HG03457 (cell line): ENCODE measurements around the gene LRRC8B.
"Not testable (repeated sequence)": the region's sequence is repeated elsewhere in the genome, so short reads cannot be mapped to it uniquely, and the experiment has no call there.

Source experiments
- ATAC-seq: cut with Tn5 transposase; IDR thresholded peaks from one replicate; pipeline ENCODE4 v1.9.1; 2021; ENCODE audit warnings: moderate number of reproducible peaks; ENCODE audit not compliant: unreplicated experiment

LRRC8B gene

DNA sequence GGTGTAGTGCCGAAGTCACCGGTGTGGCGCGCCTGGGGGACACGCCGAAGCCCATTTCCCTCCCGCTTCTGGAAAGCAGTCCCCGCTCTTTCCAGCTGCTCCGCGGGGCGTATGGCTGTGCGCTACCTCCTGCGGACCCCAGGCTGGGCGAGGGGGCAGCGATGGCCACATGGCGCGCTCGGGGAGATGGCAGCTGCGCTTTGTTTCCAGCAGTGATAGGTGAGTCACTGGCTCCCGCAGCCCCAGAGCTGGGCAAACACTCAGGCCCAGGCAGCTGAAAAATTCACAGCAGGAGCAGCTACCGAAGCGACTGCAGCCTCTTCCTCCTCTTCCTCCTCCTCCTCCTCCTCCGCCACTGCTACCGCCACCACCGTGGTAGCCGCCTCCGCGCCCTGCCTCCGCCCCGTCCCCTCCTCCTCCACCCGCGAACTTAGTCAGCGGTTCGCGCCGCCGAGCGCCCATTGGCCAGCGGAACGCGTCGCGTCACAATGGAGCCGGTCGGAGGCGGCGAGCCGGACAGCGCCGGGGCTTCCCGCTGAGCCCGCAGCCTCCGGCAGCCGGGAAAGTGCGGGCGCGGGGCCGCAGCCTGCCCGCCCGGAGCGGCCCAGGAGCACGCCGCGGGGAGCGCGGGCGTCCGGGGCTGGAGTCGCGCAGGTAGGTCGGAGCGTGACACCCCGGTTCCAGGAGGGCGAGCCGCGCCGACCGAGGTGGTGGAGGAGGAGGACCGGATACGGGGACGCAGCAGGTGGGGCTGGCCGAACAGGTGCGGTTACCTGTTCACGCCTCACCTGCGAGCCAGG, at the start of gene LRRC8B:
Gene LRRC8B (plus strand): TSS at position 461 of the 800 bp plus-strand sequence. CDS start 57,822 bp downstream, outside the sequence.
- ATAC-seq: peak; percentile 91

DNA sequence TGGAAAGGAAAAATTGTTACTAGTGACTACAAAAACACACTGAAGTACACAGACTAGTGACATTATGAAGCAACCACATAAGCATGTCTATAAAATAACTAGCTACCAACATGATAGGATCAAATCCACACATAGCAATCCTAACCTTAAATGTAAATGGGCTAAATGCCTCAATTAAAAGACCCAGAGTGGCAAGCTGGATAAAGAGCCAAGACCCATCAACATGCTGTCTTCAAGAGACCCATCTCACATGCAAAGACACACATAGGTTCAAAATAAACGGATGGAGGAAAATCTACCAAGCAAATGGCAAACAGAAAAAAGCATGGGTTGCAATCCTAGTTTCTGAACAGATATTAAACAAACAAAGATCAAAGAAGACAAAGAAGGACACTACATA, 49.4 kb upstream of the LRRC8B start:
- no peak for ATAC-seq

DNA sequence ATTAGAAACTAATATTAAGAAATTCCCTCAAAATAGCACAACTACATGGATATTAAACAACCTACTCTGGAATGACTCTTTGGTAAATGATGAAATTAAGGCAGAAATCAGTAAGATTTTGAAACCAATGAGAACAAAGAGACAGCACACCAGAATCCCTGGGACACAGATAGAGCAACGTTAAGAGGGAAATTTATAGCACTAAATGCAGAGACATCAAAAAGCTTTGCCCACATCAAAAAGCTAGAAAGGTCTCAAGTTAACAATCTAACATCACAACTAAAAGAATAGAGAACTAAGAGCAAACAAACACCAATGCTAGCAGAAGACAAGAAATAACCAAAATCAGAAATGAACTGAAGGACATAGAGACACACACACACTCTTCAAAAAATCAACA, 48.6 kb upstream of the LRRC8B start:
- ATAC-seq: no peak

DNA sequence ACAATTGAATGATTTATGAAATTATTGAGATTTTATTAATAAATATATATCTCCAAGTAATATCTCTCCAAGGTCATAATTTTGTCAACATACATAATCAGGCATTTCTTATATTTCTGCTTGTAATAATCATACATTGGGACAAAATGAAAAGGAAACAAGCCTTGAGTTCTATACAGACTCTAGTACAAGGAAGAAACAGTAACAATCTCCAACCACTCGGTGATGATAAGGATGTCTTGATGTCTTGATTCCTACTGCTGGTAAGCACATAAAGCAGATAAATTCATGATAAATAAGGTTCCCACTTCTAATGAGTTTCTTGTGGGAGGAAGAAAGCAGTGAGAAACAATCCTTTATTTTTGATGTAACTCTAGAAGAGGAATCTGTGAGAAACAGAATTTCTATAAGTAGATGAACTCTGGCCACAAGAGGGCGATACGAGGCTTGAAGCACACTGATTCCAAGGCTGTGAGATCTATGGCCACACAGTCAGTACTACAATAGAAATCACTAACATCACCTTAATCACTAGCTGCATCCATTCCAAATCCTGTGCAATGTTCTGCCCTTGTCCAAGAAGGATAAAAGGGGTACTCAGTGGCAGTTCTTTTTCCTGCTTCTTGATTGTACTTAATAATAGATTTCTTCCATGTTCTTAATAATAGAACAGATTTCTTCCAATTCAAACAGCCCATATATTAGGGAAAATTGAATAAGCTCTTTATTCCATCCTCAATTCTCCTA, 41.4 kb upstream of the LRRC8B start:
- ATAC-seq: no peak

DNA sequence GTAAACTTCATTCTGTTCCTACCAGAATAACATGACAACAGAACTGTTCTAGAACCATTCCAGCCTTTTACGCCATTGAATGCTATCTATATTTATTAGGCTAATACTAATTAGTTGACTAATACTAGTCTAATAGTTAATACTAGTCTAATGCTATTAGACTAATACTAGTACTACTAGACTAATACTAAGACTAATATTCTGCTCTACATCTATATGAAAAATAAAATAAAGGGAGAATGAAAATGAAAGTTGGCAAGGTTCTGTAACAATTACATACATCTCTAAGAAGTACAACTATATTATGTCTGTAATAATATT, 40.9 kb upstream of the LRRC8B start:
- no peak for ATAC-seq

DNA sequence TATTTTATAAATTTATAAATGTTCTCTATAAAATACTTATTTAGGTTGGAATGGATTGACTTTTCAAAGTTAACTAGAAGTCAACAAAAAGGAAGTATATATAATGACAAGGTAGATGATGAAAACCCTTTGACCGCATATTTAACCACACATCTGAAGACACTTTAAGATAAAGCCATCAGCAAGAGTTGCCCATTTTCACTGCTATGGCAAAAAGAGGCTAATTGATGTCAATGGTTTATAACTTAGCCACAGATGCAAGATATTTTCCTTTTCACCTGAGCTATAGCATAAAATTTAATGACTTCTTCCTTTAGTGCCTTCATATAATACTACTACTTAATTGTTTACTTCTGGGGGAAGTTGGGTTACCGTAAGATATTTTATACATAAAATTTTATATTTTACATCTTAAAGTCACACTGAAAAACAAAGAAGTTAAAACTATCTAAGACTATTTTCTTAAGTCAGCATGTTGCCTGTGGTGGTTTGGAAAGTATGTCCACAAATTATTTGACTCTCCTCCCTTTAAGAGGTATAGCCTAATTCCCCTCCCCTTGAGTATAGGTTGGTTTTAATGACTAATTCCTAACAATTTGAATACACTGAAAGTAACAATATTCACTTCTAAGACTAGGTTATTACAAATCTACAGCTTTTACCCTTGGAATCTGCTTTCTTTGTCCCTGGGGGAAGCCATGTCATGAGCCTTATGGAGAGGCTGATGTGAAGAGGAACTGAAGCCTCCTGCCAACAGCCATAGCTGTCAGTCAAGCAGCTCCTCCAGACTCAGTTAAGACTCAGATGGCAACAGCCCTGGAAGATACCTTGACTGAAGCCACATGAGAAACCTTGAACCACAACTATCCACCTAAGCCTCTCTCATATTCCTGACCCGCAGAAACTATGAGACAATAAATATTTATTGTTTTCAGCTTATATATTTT, 40.3 kb upstream of the LRRC8B start:
- no peak for ATAC-seq

DNA sequence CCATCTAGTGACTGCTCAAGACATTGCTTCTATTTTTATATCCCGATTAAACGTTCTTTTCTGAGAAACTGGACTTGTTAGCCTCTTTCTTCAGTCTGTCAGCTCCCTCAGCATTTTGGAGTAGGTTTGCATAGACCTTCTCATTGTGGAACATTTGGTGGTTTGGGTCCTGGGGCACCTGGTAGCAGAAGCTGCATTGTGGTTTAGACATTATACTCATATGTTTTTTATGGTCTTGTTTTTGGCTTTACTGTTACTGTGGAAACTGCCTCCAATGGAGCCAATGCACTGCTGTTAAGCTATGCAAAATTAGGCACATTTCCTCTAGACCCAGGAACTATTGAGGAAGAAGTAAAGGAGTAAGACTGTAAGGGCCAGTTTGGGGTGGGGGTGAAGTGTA, 36.7 kb upstream of the LRRC8B start:
- ATAC-seq: no peak

DNA sequence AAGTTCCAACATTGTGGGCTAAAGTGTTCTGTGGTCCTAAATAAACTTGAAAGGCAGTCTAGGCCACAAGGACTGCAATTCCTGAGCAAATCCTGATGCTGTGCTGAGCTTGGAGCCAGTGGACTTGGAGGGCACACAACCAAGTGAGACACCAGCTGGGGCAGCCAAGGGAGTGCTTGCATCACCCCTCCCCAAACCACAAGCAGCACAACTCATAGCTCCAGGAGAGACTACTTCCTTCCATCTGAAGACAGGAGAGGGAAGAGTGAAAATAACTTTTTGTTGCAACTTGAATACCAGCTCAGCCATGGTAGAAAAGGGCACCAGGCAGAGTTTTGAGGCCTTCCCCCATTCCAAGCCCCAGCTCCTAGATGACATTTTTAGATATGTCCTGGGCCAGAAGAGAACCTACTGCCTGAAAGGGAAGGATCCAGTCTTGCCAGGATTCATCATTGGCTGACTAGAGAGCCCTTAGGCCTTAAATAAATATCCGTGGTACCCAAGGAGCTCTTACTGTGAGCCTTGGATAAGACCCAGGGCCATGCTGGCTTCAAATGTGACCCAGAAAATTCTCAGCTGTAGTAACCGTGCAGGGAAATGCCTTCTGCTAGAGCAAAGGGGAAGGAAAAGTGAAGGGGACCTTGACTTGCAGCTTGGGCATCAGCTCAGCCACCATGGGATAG, 35.4 kb upstream of the LRRC8B start:
- ATAC-seq: no peak

DNA sequence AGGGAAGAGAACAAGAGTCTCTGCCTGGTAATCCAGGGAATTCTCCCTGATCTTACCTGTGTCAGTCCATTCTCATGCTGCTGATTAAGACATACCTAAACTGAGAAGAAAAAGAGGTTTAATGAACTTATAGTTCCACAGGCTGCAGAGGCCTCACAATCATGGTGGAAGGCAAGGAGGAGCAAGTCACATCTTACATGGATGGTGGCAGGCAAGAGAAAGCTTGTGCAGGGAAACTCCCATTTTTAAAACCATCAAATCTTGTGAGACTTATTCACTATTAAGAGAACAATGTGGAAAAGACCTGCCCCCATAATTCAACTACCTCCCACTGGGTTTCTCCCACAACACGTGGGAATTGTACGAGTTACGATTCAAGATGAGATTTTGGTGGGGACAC, 34.2 kb upstream of the LRRC8B start:
- no peak for ATAC-seq

DNA sequence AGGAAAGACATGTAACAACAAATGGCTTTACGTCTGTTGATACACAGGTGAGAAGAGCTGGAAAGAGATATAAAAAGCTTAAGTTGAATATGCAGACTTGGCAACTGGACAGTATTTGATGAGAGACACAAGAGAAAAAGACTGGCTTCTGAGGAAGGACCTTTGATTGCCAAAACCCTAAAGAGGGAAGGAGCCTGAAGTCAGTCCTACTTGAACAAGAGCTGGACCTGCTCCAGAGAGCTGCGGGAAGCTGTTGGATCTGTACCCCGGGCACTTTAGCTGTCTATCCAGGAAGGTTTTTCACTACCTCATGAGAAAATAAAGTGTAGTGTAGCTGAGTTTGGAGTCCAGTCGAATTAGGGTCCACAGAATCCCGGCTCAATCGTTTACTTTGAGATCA, 25.3 kb upstream of the LRRC8B start:
- no peak for ATAC-seq

DNA sequence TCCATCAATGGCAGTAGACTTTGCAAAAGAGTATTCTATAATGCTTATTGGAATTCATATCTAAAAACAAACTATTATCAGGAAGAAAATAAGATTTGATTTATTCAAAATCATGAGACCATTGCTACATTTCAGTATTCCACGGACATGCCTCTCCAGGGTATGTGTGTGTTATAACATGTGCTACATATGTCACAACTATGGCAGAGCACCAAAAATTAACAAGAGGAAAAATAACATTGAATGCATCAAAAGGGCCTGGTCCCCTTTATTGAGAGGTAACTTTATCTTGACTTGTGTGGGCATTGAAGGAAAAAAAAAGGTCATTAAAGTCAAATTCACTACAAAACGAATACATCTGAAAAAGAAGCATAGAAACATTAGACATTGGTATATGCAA, 22.6 kb upstream of the LRRC8B start:
- ATAC-seq: no peak

DNA sequence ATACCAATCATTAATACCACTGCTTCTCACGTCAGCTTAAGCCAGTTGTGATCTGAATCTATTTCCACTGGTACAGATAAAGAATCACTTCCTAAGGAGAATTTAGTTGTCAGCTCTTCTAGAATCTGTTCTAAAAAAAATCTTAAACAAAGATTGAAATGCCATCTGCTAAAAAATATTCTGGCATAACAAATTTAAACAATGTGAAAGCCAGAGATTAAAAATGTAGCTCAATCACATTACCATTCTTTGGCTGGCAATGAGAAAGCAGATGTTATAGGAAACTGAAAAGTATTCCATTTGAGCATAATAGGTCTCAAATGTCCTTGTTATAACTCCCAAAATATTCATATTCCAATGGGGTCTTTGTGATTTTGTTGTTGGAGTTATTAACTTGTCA, 21.7 kb upstream of the LRRC8B start:
- no peak for ATAC-seq

DNA sequence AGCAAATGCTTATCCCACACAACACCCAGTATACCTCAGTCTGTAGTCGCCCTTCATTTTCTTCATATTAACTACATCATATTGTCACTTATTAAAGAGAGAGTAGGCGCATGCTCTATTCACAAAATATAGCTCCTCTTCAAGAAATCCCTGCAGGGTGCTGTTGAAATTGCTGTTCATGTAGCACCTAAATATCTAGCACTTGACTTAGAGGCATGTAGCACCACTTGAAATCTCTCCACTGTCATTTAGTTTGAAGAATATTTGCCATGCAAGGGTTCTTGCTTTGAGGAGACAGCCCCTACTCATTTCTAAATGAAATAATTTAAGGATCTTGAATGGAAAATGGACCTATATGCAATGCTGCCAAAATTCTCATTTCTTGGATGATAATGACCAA, 20.9 kb upstream of the LRRC8B start:
- no peak for ATAC-seq

DNA sequence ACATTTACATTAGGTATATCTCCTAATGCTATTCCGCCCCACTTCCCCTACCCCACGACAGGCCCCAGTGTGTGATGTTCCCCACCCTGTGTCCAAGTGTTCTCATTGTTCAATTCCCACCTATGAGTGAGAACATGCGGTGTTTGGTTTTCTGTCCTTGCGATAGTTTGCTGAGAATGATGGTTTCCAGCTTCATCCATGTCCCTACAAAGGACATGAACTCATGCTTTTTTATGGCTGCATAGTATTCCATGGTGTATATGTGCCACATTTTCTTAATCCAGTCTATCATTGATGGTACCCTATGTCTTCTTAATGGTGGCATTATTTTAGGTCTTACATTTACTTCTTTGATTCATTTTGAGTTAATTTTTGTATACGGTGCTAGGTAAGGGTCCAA, 14.6 kb upstream of the LRRC8B start:
- ATAC-seq: not testable (repeated sequence)

DNA sequence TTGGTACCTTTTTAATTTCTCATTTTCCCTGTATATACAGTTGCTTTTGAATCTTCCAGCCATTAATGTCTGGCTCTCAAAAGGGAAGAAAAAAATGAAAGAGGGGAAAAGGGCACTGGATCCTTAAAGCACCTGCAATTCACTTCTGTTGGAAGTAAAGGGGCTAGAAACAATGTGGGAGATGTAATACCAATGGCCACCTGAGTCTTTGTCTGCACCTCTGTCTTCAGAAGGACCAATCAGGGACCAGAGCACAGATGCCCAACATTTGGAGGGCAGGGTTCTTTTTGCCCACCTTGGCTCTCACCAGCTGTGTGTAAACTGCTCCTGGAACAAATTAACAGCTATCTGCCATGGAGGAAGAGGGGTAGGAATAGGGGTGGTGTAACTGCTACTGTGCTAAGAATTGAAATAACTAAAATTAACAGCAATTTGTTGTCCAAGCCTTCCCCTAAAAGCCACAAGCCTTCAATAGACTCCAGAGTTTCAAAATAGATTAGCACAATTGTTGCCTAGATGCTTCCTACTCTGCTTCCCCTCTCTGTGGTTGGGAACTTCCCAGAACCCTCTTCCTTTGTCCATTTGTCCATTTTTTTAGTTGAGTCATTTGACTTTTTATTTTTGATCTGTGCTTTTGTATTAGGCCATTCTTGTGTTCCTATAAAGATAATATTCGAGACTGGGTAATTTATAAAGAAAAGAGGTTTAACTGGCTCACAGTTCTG, 11.5 kb upstream of the LRRC8B start:
- ATAC-seq: no peak

DNA sequence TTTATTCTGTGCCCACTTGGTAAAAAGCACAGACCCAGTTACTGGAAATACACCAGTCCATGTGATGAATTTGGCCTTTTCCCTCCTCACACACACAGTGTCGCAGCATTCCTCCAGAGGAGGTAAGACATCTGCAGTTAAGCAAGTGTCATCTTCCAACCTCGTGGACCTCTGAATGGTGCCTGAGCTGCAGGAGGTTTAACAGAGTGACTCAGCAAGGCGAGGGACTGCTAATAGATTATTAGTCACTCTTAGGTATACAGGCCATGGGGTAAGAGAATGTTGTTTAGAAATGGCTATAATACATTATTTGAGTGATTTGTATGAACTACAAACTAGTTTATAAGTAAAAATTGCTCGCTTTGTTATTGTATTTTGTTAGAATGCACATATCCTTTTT, 8.6 kb upstream of the LRRC8B start:
- ATAC-seq: no peak

DNA sequence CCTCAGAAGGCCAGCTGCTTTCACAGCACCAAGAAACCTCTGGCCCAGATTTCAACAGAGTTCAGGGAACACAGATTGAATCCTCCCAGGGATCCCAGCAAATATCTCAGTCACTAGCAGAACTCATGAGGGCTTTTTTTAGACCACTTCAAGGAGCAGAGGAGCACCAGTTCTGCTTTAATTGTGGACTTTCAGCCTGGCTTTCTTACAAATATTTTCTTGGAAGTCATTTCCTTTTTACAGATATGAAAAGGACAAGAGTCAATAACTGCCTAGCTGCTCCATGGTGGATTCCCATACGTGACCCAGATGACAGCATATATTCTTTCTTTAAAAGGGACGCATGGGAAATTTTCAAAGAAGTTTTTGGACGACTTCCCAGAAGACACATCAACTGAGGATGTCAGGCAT, 6.4 kb upstream of the LRRC8B start:
- ATAC-seq: no peak

DNA sequence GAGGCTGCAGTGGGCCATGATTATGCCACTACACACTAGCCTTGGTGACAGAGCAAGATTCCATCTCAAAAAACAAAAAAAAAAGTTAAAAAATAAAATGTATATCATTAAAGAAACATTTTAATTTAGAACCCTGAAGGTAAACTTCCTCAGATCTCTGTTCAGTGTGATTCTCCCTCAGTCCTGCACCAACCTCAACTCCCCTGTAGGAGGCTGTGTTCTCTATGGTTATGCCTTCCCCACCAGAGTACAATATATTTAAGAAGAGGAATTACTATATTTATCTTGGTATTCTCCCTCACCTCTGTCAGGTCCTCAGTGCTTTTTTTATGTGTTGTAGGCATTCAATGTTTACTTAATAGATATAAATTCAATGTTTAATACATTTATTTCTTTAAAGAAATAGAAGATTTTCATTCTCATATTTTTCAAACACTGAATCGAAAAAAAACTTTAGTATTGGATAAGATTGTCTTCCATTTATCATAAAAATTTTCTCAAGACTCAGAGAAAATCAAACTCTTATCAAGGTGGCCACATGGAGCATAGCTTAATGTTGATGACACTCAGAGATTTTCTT, 4.8 kb upstream of the LRRC8B start:
- ATAC-seq: peak; percentile 46

DNA sequence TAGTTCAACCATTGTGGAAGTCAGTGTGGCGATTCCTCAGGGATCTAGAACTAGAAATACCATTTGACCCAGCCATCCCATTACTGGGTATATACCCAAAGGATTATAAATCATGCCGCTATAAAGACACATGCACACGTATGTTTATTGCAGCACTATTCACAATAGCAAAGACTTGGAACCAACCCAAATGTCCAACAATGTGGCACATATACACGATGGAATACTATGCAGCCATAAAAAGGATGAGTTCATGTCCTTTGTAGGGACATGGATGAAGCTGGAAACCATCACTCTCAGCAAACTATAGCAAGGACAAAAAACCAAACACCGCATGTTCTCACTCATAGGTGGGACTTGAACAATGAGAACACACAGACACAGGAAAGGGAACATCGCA, 2.7 kb upstream of the LRRC8B start:
- ATAC-seq: not testable (repeated sequence)
